HG03460 (cell line): ENCODE data around the gene SLC40A1.

Source experiments
- ATAC-seq: cut with Tn5 transposase; IDR thresholded peaks from one replicate; pipeline ENCODE4 v1.9.1; 2021; ENCODE audit not compliant: unreplicated experiment

SLC40A1 gene, protein sequence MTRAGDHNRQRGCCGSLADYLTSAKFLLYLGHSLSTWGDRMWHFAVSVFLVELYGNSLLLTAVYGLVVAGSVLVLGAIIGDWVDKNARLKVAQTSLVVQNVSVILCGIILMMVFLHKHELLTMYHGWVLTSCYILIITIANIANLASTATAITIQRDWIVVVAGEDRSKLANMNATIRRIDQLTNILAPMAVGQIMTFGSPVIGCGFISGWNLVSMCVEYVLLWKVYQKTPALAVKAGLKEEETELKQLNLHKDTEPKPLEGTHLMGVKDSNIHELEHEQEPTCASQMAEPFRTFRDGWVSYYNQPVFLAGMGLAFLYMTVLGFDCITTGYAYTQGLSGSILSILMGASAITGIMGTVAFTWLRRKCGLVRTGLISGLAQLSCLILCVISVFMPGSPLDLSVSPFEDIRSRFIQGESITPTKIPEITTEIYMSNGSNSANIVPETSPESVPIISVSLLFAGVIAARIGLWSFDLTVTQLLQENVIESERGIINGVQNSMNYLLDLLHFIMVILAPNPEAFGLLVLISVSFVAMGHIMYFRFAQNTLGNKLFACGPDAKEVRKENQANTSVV

DNA sequence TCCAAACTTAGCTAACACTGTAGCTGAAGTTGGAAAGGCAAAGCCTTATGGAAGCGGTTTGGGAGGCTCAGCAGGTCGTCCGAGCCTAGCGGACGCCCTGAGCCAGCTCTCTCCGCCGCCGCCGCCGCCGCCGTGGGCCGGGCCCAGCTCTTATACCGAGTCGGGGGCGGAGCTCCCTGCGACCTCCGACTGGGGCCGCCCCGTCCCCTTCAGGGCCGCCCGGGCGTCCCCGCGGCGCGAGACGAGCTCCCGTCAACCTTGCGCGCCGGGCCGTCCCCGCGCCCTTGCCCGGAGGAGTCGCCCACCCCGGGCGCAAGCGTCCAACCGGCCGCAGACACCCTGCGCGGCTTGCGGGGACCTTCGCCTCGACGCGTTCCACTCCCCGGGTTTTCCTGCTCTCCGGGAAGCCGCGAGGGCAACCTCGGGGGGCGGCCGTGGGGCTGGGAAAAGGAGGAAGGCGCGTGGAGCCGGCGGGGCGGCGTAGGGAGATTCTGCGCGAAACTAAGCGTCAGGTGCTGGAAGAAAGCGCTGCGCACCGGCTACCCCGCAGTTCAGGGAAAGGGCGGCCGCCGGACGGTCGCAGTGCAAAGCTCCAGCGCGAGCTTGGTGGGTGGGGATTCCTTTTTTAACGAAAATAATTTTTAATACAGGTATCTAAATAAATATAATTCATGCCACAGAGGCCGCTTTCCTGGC lies at the start of gene SLC40A1:
SLC40A1 (minus strand) TSS at position 129 of the 696 bp plus-strand sequence. CDS start 326 bp downstream, outside the sequence.
- ATAC-seq = no peak

DNA sequence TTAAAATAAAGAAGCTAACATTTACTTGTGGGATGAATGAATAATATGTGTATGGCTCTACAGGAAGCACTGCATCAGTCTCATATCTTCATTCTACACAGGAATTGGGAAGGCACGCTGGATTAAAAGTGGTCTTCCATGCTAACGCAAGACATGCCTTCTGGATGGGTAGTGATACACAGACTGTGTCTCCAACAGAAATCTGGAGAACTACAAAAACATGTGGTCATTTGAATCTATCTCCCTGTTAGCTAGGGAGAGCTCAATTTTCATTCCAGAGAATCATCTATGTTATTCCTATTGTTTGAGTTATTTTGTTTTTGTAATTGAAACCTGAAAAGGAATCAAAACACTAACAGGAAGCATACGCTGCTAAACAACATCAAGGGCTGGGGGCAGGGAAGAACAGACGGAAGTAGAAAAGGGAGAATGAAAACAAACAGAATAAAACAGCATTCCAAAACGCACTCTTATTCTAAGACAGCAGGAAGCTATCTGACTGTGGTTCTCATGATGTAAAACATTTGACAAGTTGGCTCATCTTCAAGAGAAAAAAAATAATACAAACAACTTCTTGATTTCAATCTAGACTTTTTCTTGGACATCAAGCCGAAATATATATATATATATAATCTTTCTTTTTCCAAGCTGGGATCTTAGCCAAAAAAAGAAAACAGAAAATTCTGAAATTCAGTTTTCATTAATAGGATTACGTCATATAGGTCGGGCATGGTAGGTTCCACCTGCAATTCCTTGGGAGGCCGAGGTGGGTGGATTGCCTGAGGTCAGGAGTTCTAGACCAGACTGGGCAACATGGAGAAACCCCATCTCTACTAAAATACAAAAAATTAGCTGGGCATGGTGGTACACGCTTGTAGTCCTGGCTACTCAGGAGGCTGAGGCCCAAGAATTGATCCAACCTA lies 49.2 kb upstream of the SLC40A1 start:
- ATAC-seq = no peak

- ATAC-seq = no peak
These were observed 48.4 kb upstream of the SLC40A1 start for GRCh38 chr2:189628817-189629530.

GRCh38 chr2:189627789-189628188 lies 47.2 kb upstream of the SLC40A1 start:
- no peak for ATAC-seq

DNA sequence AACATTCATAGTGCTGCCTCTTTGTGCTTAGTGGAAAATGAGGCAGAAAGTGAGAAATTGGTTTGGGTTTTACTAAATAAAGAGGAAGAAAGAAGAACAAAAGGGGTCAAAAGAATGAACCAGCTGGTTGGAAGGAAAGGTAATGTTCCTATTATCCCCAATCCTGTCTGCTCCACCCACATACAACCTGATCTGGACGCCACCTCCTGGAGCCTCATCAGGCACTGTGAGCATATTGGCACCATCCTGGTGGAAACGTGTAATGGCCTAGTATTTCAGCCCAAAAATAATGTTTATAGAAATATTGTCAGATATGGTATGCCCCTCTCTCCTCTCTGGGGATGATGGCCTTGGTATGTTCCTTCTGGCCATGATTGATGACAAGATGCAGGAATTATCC lies 45.0 kb upstream of the SLC40A1 start:
- no peak for ATAC-seq

GRCh38 chr2:189624648-189625355 lies 44.2 kb upstream of the SLC40A1 start:
- no peak for ATAC-seq

DNA sequence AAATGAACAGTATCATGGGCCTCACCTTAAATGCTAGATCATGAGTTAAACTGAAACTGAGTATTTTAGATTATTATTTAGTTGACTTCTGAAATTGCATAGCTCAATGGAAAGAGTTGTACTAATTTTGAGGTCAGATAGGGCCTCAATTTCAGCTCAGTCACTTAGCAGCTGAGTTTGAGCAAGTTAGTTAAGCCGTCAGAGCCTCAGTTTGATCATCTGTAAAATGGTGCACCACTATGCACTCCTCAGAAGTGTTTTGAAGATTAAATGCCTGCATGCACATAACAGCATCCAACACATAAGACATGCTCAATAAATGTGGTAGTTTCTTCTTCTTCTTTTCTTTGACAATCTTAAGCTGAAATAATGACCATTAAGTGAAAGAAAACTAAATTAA lies 42.5 kb upstream of the SLC40A1 start:
- ATAC-seq = no peak

DNA sequence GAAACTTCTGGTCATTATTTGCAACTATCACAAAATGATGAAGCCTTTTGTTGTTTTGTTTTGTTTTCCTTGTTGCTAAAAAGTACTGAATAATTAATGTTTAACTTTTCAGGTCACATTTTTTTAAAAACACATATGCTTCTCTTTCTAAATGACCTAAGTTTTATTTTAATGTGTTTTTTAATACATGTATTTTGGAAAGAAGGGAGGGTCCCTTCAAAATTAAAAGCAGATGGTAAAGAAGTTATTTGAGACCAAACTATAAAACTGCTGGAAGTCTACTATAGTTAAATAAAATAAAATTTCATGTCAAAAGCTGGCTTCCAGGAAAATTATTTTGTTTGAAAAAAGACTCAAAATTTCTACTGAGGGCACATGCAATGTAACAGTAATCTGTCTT lies 41.2 kb upstream of the SLC40A1 start:
- ATAC-seq = no peak

- ATAC-seq = no peak
These were observed 37.6 kb upstream of the SLC40A1 start for GRCh38 chr2:189618197-189618596.

GRCh38 chr2:189614585-189614984 lies 34.0 kb upstream of the SLC40A1 start:
- no peak for ATAC-seq

DNA sequence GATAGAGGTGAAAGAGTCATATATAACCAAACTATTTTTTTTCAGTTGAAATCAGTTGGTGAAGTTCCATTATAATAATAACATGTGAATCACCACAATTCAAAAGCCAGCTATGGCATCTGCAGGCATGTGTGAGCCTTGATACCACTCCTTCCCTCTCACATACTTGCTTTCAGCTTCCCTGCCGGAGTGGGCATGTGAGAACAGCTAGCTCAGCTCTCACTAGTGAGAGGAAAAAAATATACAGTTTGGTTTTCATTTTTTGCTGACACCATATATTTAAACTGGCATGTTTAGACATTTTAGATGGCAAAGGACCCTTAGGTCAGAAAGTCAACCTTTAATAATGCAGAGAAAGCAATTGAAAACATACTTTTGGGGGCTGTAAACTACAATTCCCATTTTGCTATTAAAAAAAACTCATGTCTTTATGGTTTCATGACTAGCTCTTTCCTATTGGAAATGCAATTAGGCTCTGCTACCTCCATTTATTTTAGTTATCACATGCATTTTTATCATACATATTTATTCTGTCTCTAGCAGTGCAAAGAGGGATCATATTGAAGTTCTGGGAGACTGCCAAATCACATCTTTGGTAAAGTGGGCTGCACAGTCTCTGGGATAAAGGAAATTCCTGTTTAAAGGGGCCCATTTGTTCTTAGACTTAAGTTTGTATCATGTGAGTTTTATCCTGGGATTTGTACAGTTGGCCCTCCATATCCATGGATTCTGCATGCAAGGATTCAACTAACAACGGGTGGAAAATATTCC lies 33.2 kb upstream of the SLC40A1 start:
- ATAC-seq = no peak

- ATAC-seq = no peak
These were observed 32.6 kb upstream of the SLC40A1 start for GRCh38 chr2:189613077-189613636.

GRCh38 chr2:189610700-189611099 lies 30.1 kb upstream of the SLC40A1 start:
- ATAC-seq = no peak

DNA sequence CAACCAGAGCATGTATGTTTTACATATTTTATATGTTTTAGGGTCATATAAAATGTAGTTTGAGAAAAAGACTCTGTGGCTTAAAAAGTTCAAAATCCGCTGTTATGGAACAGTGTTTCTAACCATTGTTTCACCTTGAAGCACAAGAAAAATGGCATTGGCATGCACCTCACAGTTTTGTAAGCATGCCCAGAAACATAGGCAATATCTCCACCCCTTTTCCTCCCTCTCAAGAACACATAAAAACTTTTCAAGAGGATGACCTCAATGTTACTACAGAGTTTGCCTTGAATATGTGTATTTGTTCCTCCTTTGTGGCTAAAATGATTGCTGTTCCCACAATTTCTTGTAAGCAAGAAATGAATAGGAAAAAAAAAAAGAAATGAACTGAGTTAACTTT lies 29.3 kb upstream of the SLC40A1 start:
- no peak for ATAC-seq

DNA sequence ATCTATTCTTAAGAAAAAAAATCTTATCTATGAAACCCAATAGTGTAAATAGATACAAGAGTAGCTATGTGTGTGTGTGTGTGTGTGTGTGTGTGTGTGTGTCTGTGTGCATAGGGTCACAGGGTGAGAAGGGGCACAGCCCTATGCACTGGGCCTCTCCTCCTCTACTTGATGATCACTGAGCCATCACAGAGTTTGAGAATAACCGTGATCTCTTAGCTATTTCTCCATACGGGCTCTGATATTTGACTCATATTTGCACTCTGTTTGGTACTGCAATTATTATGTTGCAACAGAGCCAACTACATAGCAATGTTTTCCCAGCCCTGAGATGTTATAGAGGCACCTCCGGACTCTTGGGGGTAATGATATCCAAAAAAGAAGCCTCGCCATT lies 28.8 kb upstream of the SLC40A1 start:
- no peak for ATAC-seq

- ATAC-seq = no peak
These were observed 28.3 kb upstream of the SLC40A1 start for GRCh38 chr2:189608795-189609422.

GRCh38 chr2:189608170-189608569 lies 27.6 kb upstream of the SLC40A1 start:
- ATAC-seq = no peak

DNA sequence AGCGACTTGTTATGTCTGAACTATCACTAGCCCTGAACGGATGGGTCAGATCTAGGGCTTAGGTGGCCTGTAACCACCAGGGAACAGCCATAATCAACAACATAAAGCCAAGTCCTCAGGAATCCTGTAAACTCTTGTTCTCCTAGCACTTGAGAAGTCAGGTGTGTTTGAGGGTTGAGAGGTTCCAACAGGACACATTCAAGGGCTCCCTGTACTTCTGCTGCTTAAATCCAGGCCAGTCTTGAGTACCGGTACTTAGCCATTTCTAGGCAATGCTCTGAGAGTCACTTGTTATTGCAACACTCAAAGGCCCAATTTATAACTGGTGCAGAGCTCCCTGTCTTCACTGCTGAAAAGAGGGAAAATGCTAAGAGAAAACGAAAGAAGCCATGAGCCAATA lies 21.6 kb upstream of the SLC40A1 start:
- ATAC-seq = no peak
